ENCODE data around the gene SLC44A3.

GRCh38 chr1:94807742-94808491 lies 12.2 kb upstream of the SLC44A3 start:
- TF ChIP-seq ZNF558 (tag by site-specific recombination; IDR thresholded peaks at IDR 0.05) (no peak), ZNF423 (tag by site-specific recombination; IDR thresholded peaks at IDR 0.05) (no peak), ZNF596 (tag by site-specific recombination; IDR thresholded peaks at IDR 0.05) (no peak)
- TF ChIP-seq, protein P1, sequence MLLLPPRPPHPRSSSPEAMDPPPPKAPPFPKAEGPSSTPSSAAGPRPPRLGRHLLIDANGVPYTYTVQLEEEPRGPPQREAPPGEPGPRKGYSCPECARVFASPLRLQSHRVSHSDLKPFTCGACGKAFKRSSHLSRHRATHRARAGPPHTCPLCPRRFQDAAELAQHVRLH (tag by site-specific recombination; IDR thresholded peaks at IDR 0.05), result no peak
